HG03139 (cell line): ENCODE measurements around the gene CEBPA.

Source experiments
- ATAC-seq: cut with Tn5 transposase; IDR thresholded peaks from one replicate; pipeline ENCODE4 v1.9.1; 2021; ENCODE audit not compliant: unreplicated experiment

The CEBPA gene

GRCh38 chr19:33289261-33289660 is 13.1 kb downstream of the CEBPA start:
- no peak for ATAC-seq

DNA sequence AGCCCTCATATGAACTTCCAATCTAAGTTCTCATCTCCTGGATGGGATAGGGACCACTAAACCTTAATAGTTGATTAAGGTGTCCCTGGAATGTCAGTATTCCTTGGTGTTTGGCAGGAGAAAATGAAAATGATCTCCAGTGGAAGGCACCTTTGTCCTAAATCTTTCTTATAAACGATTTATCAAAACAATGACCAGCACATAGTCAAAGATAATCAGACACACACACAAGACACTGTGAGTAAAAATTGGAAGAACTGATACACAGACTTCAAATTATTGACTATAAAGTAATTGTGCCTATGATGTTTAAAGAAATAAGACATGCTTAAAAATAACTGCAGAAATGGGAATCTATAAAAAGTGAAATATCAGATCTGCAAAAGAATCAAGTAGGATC is 13.7 kb downstream of the CEBPA start:
- ATAC-seq: no peak

GRCh38 chr19:33287927-33288326 is 14.4 kb downstream of the CEBPA start:
- no peak for ATAC-seq

GRCh38 chr19:33287438-33287837 is 14.9 kb downstream of the CEBPA start:
- no peak for ATAC-seq

GRCh38 chr19:33286899-33287298 is 15.4 kb downstream of the CEBPA start:
- ATAC-seq: no peak

GRCh38 chr19:33285441-33285927 is 16.9 kb downstream of the CEBPA start:
- ATAC-seq: no peak

GRCh38 chr19:33284756-33285155 is 17.6 kb downstream of the CEBPA start:
- ATAC-seq: no peak

DNA sequence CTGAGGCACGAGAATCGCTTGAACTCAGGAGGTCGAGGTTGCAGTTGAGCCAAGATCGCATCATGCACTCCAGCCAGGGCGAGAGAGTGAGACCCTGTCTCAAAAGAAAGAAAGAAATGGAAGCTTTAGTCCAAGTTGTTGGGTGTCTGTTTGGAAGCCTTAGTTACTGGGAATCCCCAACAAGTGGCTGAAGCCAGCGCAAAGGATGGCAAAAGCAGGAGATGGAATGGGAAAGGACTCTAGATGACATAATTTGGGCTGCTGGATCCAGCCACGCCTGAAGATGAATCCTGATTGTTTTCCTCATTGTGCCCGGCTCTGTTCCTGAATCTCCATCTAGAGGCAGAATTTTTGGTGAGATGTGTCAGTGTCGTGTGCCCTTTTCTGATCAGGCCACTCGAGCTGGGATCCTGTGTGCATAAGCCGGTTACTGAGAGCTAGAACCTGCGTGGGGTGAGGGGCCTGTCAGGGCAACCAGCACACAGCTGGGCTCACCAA is 18.1 kb downstream of the CEBPA start:
- no peak for ATAC-seq

DNA sequence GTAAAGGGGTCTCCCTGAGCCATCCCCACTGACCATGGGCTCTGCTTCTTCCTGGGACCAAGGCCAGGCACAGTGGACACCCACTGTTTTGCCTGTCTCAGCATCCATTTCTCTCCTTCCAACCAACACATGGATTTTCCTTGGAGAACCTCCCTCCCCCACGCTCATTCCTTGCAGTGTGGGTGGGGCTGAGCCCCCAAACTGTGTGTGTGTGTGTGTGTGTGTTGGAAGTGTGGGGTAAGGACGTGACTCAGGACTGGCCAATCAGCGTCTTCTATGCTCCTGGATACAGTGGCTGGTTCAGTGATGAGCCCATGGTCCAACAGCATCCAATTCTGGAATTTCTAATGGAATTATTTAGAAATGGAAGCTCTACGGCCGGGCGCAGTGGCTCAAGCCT is 18.7 kb downstream of the CEBPA start:
- ATAC-seq: no peak

GRCh38 chr19:33282036-33282671 is 20.2 kb downstream of the CEBPA start:
- no peak for ATAC-seq

- ATAC-seq: no peak
These were observed 20.9 kb downstream of the CEBPA start for GRCh38 chr19:33281296-33281926.

DNA sequence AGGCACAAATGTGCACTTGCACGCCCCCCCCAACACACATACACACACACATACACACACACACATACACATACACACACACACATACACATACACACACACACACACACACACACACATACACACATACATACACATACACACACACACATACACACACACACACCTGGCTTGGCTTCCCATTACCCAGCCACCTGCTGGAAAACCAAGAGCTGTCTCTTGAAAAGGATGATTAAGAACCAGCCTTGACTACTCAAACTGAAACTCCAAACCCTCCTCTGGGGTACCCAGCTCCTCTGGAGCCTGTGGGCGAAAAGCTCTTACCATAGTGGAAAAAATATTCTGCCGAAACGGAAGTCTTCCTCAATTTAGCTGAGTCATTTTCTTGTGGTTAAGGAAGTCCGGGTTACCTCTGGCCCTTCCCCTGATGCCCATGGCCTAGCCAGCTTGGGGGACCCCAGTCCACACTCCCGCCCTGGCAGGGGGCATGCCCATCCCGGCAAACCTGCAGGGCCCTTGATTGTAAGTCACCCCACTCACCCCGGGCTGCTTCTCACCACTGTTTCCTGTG is 21.9 kb downstream of the CEBPA start:
- peak; percentile 63 for ATAC-seq

DNA sequence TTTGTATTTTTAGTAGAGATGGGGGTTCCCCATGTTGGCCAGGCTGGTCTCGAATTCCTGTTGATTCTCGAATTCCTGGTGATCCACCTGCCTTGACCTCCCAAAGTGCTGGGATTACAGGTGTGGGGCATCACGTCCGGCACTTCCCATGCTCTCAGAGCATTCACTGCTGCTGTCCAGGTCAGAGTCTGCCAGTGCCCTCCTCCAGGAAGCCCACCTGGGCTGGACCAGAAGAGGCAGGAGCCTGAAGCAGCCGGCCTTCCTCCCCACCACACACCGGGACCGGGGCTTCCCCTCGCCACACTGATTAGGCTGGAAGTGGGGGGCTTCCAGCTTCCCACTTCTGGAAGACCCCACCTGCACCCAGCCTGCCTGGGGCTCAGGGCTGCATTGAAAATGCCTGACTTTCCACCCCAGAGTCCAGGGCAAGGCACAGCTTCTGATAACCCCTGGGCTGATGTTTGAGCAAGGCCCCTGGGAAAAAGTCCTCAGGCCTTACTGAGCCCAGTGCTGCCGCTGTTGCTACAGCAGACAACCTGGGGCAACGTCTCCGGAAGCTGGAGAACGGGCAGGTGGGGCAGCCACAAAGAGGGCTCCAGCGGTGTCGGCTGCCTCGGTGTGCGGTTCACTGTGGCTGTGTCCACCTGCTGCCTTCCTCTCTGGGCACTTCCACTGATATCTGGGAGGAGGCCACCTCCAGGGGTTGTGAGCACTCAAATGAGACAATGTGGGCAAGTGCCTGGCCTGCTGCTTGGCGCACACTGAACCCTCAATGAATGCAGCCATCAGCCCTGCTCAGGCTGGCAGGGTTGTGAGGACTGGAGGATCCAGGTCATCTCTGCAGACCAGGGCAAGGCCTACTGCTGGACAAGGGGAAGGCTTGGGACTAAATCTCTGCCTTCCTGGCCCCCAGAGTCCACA is 22.6 kb downstream of the CEBPA start:
- ATAC-seq: no peak

GRCh38 chr19:33278403-33279269 is 23.7 kb downstream of the CEBPA start:
- no peak for ATAC-seq

GRCh38 chr19:33278023-33278402 is 24.3 kb downstream of the CEBPA start:
- no peak for ATAC-seq

GRCh38 chr19:33277434-33277833 is 24.9 kb downstream of the CEBPA start:
- ATAC-seq: no peak

DNA sequence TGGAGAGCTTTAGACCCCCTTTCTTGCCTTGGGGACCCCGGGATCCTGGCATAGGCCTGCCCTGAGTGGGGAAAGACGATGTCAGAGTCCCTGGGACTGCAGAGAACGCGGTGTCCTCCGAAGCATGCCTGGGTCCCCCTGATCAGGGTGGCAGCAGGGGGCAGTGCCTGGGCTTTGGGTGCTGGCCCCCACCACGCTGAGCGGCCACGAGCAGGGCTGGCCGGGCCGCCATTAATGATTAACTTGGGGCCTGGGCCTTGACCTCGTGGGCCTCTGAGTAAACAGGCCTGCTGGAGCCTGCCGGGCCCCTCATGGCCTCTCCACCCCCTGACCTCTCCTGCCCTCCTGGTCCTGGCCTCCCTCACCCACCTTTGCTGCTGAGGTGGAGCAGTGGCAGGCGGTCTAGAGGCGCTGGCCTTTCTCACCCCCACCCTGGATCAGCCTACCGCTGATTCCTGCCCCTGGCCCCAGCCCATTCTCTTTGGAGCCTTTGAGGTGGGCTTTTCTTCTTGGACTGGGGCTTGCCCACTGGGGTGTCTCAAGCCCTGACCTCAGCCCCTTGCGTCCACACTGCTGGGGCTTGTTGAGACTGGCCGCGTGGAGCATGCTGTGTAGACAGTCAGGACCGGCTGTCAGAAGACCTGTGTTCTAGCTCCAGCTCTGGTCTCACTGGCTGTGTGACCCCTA is 26.3 kb downstream of the CEBPA start:
- no peak for ATAC-seq

- ATAC-seq: no peak
These were observed 26.8 kb downstream of the CEBPA start for GRCh38 chr19:33275559-33275932.

DNA sequence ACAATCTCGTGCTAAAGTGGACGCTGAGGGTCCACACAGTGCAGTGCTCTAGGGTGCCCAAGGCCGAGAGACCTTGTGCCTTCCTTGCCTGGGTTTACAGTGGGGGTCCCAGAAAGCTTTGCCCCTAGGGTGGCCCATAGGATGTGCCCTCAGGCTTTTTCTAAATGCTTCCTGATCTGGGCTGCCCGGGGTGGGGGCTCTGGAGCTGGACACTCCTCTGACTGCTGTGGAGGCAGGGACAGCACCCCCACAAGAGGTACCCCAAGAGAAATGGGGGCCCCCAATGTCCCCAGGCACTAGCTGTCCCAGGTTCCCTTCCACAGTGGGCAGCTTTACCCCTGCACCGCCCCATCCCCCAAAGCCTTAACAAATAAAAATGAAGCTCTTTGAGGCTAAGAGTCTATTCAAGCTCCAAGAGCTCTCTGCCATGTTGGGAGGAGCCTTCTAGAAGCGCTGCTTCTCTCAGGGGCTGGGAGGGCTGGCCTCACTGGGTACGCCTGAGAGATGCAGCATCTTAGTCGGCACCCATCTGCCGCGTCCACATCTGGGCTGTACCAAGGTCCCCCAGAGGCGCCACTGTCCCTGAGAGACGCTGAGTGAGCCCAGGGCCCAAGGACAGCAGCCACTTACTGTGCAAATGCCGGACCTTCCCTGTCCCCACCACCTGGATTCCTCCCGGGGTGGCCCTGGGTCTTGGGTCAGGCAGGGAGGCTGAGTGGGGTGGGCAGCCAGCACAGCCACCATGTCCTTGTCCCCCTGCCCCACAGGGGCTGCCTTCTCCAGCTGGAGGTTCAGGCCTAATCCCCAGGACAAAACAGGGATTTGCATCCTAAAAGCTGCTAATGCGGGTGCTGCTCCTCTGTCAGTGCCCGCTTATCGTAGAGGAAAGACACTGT is 27.4 kb downstream of the CEBPA start:
- ATAC-seq: no peak
